ENCODE data around the gene SUB1. TPM values are rescaled to one million over a fixed set of nuclear protein-coding genes. Genes with fewer than 3 reads are reported as not detected.

SUB1 gene
- total RNA-seq, 1 donor = 115 TPM

GRCh38 chr5:32621256-32621655, 35.9 kb downstream of the SUB1 start:
- H2AFZ ChIP-seq (ENCODE audit: low read length) = no peak overlapping the region
- no peak overlapping the region for H3K4me2 ChIP-seq (ENCODE audit: insufficient read depth, low read length)
- no peaks in the 10 kb centered on the region for H3K9me3 ChIP-seq (ENCODE audit: low read depth, low read length)
- H3K4me1 ChIP-seq (ENCODE audit: insufficient read depth, low read length) = no peaks in the 10 kb centered on the region
- no peak overlapping the region for H3K27ac ChIP-seq (ENCODE audit: low read depth, low read length)
- no peak for DNase-seq (ENCODE audit: insufficient read length, low spot score, missing footprints)
- H3K79me2 ChIP-seq (ENCODE audit: insufficient read depth, low read length) = no peaks in the 10 kb centered on the region
- no peak overlapping the region for H3K4me3 ChIP-seq (ENCODE audit: insufficient read depth, low read length)
- H3K27me3 ChIP-seq (ENCODE audit: insufficient read depth, low read length) = no peaks in the 10 kb centered on the region
- no peaks in the 10 kb centered on the region for H4K20me1 ChIP-seq (ENCODE audit: insufficient read depth, low read length)
- TF ChIP-seq CTCF (IDR thresholded peaks at IDR 0.05; ENCODE audit: extremely low read depth, low read depth, low read length) = no peak
- H3K36me3 ChIP-seq (ENCODE audit: insufficient read depth, low read length) = no peaks in the 10 kb centered on the region

GRCh38 chr5:32625106-32625505, 39.7 kb downstream of the SUB1 start:
- Histone ChIP-seq H3K79me2 (ENCODE audit: insufficient read depth, low read length) (no peaks in the 10 kb centered on the region), H3K4me1 (ENCODE audit: insufficient read depth, low read length) (peaks cover 11% of the 10 kb centered on the region), H3K36me3 (ENCODE audit: insufficient read depth, low read length) (no peaks in the 10 kb centered on the region), H3K27me3 (ENCODE audit: insufficient read depth, low read length) (no peaks in the 10 kb centered on the region), H3K27ac (ENCODE audit: low read depth, low read length) (no peak overlapping the region), H3K9me3 (ENCODE audit: low read depth, low read length) (no peaks in the 10 kb centered on the region), H3K4me3 (ENCODE audit: insufficient read depth, low read length) (no peak overlapping the region), H4K20me1 (ENCODE audit: insufficient read depth, low read length) (no peaks in the 10 kb centered on the region), H3K4me2 (ENCODE audit: insufficient read depth, low read length) (no peak overlapping the region), H2AFZ (ENCODE audit: low read length) (no peak overlapping the region)
- no peak for DNase-seq (ENCODE audit: insufficient read length, low spot score, missing footprints)
- TF ChIP-seq CTCF (IDR thresholded peaks at IDR 0.05; ENCODE audit: extremely low read depth, low read depth, low read length) = no peak

GRCh38 chr5:32625547-32625946, 40.2 kb downstream of the SUB1 start:
- TF ChIP-seq CTCF (IDR thresholded peaks at IDR 0.05; ENCODE audit: extremely low read depth, low read depth, low read length) = no peak
- no peak overlapping the region for H3K27ac ChIP-seq (ENCODE audit: low read depth, low read length)
- H3K4me1 ChIP-seq (ENCODE audit: insufficient read depth, low read length) = peaks cover 11% of the 10 kb centered on the region

GRCh38 chr5:32627219-32627870, 42.0 kb downstream of the SUB1 start:
- Histone ChIP-seq H4K20me1 (ENCODE audit: insufficient read depth, low read length) (no peaks in the 10 kb centered on the region), H3K36me3 (ENCODE audit: insufficient read depth, low read length) (no peaks in the 10 kb centered on the region), H3K4me1 (ENCODE audit: insufficient read depth, low read length) (peaks cover 11% of the 10 kb centered on the region), H3K27me3 (ENCODE audit: insufficient read depth, low read length) (no peaks in the 10 kb centered on the region), H3K27ac (ENCODE audit: low read depth, low read length) (no peak overlapping the region), H3K4me3 (ENCODE audit: insufficient read depth, low read length) (no peak overlapping the region), H3K79me2 (ENCODE audit: insufficient read depth, low read length) (no peaks in the 10 kb centered on the region), H3K4me2 (ENCODE audit: insufficient read depth, low read length) (no peak overlapping the region), H2AFZ (ENCODE audit: low read length) (no peak overlapping the region), H3K9me3 (ENCODE audit: low read depth, low read length) (no peaks in the 10 kb centered on the region)
- peak; percentile 52 for DNase-seq (ENCODE audit: insufficient read length, low spot score, missing footprints)
- TF ChIP-seq CTCF (IDR thresholded peaks at IDR 0.05; ENCODE audit: extremely low read depth, low read depth, low read length) = no peak

More at GRCh38 chr5:32625547-32625946, 40.2 kb downstream of the SUB1 start:
- Histone ChIP-seq H3K9me3 (ENCODE audit: low read depth, low read length) (no peaks in the 10 kb centered on the region), H3K4me3 (ENCODE audit: insufficient read depth, low read length) (no peak overlapping the region), H3K36me3 (ENCODE audit: insufficient read depth, low read length) (no peaks in the 10 kb centered on the region), H3K4me2 (ENCODE audit: insufficient read depth, low read length) (no peak overlapping the region), H2AFZ (ENCODE audit: low read length) (no peak overlapping the region), H3K79me2 (ENCODE audit: insufficient read depth, low read length) (no peaks in the 10 kb centered on the region), H4K20me1 (ENCODE audit: insufficient read depth, low read length) (no peaks in the 10 kb centered on the region), H3K27me3 (ENCODE audit: insufficient read depth, low read length) (no peaks in the 10 kb centered on the region)
- peak; percentile 38 for DNase-seq (ENCODE audit: insufficient read length, low spot score, missing footprints)
